ENCODE results near the gene CDH23.

Gene CDH23

GRCh38 chr10:71439670-71440425, 43.1 kb downstream of the CDH23 start:
- H3K4me3 ChIP-seq (ENCODE audit: low read depth, low read length), result no peak overlapping the region
- DNase-seq (ENCODE audit: low read depth, low spot score), result no peak
- no peak for TF ChIP-seq CTCF (IDR thresholded peaks at IDR 0.05; ENCODE audit: insufficient read depth, low read length, missing control alignments)
- ChIA-PET CTCF (no interaction called here), POLR2A (no interaction called here)

- no peak for TF ChIP-seq CTCF (IDR thresholded peaks at IDR 0.05; ENCODE audit: insufficient read depth, low read length, missing control alignments)
- CTCF ChIA-PET, result no interaction called here
- no peak for DNase-seq (ENCODE audit: low read depth, low spot score)
- no peak overlapping the region for H3K4me3 ChIP-seq (ENCODE audit: low read depth, low read length)
- POLR2A ChIA-PET, result no interaction called here
These were observed 43.9 kb downstream of the CDH23 start for GRCh38 chr10:71440506-71441035.

GRCh38 chr10:71442000-71442399, 45.3 kb downstream of the CDH23 start:
- TF ChIP-seq CTCF (IDR thresholded peaks at IDR 0.05; ENCODE audit: insufficient read depth, low read length, missing control alignments), result no peak
- POLR2A ChIA-PET, result no interaction called here
- H3K4me3 ChIP-seq (ENCODE audit: low read depth, low read length), result no peak overlapping the region
- CTCF ChIA-PET, result no interaction called here
- DNase-seq (ENCODE audit: low read depth, low spot score), result no peak

GRCh38 chr10:71442859-71443570, 46.3 kb downstream of the CDH23 start:
- no peak for TF ChIP-seq CTCF (IDR thresholded peaks at IDR 0.05; ENCODE audit: insufficient read depth, low read length, missing control alignments)
- ChIA-PET CTCF (no interaction called here), POLR2A (no interaction called here)
- DNase-seq (ENCODE audit: low read depth, low spot score), result no peak
- no peak overlapping the region for H3K4me3 ChIP-seq (ENCODE audit: low read depth, low read length)

- ChIA-PET CTCF (no interaction called here), POLR2A (no interaction called here)
- no peak for DNase-seq (ENCODE audit: low read depth, low spot score)
- TF ChIP-seq CTCF (IDR thresholded peaks at IDR 0.05; ENCODE audit: insufficient read depth, low read length, missing control alignments), result no peak
- no peak overlapping the region for H3K4me3 ChIP-seq (ENCODE audit: low read depth, low read length)
These were observed 47.0 kb downstream of the CDH23 start for GRCh38 chr10:71443676-71444075.

- ChIA-PET POLR2A (no interaction called here), CTCF (interaction anchor here (0.7 kb wide), 1 partner anchor 10 kb away, joined by 4 read pairs; no protein-coding TSS in a partner anchor)
- no peak overlapping the region for H3K4me3 ChIP-seq (ENCODE audit: low read depth, low read length)
- no peak for TF ChIP-seq CTCF (IDR thresholded peaks at IDR 0.05; ENCODE audit: insufficient read depth, low read length, missing control alignments)
- no peak for DNase-seq (ENCODE audit: low read depth, low spot score)
These were observed 47.7 kb downstream of the CDH23 start for GRCh38 chr10:71444284-71445054.
